Heart left ventricle (tissue), 13 donors: ENCODE measurements around the gene OLFML2B.

Experiments
- CTCF ChIP-seq, 12 donors: fragments of 200-600 bp; sonication (generic) in 4 of 12; IDR thresholded peaks; one replicate each; pipeline versions ENCODE4 v1.5.0 to v1.8.0; 2018 to 2022; ENCODE audit warnings: antibody characterized with exemption in 12 of 12, mild to moderate bottlenecking in 5 of 12
- POLR2A ChIP-seq, 2 donors: fragments of 450-650 bp; IDR thresholded peaks; one replicate each; pipeline ENCODE4 v1.6.1; 2017; ENCODE audit warnings: antibody characterized with exemption in 2 of 2, mild to moderate bottlenecking in 2 of 2, moderate library complexity in 2 of 2
- donor health status: ischemic (EF 13 %, LVEDD 7.1; RV severe dilation, severe dysfunction).
- donor health status: DM: no; HTN: yes; CAD: no.
- donor health status: DM: no; HTN: no; CAD: no.
- donor health status: ischemic (EF 25% LVEDD 6.9; RV normal size, moderate dysfunction).
- donor health status: ischemic (EF 25% LVEDD 5.7; RV mildly dilated, moderate dysfunction).
- donor health status: ischemic (EF 35%, LVEDD 5.7; RV mildly dilated, moderate dysfunction).
- donor health status: nonischemic (EF 11% LVEDD 7.7; RV severe dilation, severe dysfunction).
- donor health status: DM: yes; HTN: yes; CAD: no.
- donor health status: PGD.
- donor health status: ischemic (EF 29% LVEDD 5.4; RV normal size, mild dysfunction).
- donor health status: nonischemic (EF 23%, LVEDD 6.1; RV moderate dilation, normal function).

GRCh38 chr1:162023181-162023546 lies 505 bp downstream of the OLFML2B start:
- TF ChIP-seq CTCF (IDR thresholded peaks at IDR 0.05) (no peak), POLR2A (IDR thresholded peaks at IDR 0.05) (no peak)
